ENCODE measurements around the gene ERMAP.

The ERMAP gene

DNA sequence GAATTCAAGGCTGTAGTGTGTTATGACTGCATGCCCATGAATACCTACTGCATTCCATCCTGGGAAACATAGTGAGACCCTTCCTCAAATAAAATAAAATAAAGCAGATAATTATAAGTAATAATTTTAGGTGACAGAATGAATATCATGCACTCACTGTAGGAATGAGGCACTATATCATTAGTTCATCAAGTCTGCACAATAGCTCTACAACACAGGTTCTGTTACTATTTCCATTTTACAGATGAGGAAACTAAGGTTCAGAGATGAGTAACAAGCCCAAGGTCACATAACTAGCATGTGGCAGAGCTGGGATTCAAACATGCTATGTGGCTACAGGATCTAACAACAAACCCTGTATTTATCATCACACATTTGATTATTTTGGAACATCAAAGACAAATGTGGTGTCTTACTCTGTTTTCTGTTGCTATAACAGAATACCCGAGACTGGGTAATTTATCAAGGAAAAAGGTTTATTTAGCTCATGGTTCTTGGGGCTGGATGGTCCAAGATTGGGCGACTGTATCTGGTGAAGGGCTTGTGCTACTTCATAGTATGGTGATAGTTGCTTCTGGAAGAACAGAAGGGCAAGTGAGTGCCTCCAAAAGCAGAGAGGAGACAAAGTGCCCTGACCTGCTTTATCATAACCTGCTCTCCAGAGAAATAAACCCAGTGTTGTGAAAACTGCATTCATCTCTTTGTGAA lies 24.7 kb downstream of the ERMAP start:
- H3K4me3 ChIP-seq (replicated peaks; ENCODE audit: low read depth, low read length): no peak overlapping the region
- TF ChIP-seq, protein P1, sequence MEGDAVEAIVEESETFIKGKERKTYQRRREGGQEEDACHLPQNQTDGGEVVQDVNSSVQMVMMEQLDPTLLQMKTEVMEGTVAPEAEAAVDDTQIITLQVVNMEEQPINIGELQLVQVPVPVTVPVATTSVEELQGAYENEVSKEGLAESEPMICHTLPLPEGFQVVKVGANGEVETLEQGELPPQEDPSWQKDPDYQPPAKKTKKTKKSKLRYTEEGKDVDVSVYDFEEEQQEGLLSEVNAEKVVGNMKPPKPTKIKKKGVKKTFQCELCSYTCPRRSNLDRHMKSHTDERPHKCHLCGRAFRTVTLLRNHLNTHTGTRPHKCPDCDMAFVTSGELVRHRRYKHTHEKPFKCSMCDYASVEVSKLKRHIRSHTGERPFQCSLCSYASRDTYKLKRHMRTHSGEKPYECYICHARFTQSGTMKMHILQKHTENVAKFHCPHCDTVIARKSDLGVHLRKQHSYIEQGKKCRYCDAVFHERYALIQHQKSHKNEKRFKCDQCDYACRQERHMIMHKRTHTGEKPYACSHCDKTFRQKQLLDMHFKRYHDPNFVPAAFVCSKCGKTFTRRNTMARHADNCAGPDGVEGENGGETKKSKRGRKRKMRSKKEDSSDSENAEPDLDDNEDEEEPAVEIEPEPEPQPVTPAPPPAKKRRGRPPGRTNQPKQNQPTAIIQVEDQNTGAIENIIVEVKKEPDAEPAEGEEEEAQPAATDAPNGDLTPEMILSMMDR (IDR thresholded peaks at IDR 0.05; ENCODE audit: low read length, missing control alignments): no peak
- DNase-seq (ENCODE audit: low read depth): no peak

DNA sequence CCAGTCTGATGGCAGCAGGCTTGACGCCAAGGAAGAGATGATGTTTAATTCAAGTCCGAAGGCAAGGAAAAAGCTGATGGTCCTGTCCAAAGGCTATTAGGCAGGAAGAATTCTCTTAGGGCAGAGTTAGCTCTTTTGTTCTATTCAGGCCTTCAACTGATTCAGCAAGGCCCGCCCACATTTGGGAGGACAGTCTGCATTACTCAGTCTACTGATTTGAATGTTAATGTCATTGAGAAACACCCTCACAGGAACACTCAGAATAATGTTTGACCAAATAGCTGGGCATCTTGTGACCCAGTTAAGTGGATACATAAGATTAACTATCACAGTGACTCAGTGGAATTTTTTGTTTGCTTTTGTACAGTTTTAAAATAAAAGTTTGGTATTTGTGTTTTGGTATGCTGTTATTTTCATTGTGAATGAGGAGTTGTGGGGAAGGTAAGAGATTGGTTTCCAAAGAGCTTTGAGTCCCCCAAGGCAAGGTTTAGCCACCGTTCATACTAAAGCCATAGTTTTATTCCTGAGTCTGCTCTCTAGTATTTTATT lies 27.7 kb downstream of the ERMAP start:
- peak; percentile 14 for DNase-seq (ENCODE audit: low read depth)

DNA sequence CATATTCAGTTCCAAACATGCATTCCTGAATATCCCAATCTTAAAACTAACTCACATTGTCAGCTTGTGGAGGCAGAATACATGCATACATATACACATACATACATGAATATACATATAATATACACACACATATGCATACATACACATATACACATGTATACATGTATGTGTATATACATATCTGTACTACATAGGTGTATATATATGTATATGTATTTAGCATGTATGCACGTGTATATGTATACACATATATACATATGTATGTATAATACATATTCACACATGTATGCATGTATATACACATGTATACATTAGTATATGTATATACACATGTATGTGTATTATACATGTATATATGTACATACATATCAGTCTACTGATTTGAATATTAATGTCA lies 28.3 kb downstream of the ERMAP start:
- DNase-seq (ENCODE audit: low read depth): no peak
- TF ChIP-seq, protein P1 (IDR thresholded peaks at IDR 0.05; ENCODE audit: low read length, missing control alignments): no peak
- H3K4me3 ChIP-seq (replicated peaks; ENCODE audit: low read depth, low read length): no peak overlapping the region

More for the DNA sequence above, 27.7 kb downstream of the ERMAP start:
- TF ChIP-seq, protein P1 (IDR thresholded peaks at IDR 0.05; ENCODE audit: low read length, missing control alignments): no peak
- no peak overlapping the region for H3K4me3 ChIP-seq (replicated peaks; ENCODE audit: low read depth, low read length)

DNA sequence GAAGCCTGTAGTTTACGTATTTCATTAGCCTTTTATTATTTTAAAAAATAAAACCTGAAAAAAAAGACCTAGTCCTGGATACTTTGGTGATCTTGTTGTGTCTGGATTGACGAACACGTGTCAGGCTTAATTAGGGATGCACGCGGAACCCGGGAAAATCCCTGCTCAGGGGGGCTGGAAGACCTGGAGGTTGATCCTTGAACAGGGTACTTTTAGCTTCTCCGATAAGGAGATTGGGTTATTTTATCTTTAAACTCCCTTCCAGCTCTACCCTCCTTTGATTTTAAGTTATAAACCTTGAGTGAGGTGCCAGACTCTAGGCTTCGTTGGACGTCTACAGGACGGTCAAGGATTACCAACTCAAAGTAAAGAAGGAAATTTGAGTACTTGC lies 28.9 kb downstream of the ERMAP start:
- TF ChIP-seq, protein P1 (IDR thresholded peaks at IDR 0.05; ENCODE audit: low read length, missing control alignments): no peak
- DNase-seq (ENCODE audit: low read depth): no peak
- H3K4me3 ChIP-seq (replicated peaks; ENCODE audit: low read depth, low read length): peak overlapping the region; percentile 94

DNA sequence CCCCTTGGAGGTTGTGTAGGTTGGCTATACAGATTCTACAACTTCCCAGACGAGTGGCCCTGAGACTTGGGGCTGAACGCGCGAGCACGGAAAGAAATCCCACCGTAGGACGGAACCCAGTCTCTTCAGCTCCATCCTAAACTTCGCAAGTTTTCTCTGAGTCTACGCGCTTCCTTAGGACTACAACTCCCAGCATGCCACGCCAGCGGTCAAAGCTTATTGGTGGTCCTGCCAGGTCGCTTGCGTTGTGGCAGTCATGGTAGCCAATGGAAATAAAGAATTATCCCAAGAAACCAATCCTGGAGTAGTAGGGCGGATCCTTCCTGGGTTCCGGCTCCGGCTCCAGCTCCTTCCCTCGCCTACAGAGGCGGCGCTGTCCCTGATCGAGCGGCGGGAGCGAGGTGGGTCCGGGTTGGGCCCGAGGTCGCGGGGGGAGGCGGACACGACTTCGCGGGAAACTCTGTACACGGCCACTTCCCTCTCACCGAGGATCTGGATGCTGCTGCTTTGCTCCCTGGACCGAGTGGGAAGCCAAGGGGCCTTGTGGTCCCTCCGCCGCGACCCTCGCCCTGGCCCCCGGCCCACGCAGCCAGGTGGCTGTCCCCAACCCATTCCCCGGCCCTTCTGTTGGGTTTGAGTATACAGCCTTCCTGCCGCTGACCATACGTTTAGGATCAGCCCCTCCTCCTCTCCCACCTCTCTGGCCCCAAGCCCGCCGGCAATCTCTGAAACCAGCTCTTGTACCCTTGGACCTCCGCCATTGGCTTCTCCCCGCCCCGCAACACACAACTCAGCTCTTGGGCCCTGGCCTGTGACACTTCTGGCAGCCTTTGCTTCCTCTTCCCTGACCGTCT lies 29.6 kb downstream of the ERMAP start, which contains the start of gene ZNF691:
Gene ZNF691, plus strand, starts transcription at position 357 of the 854 bp plus-strand sequence. CDS start 3,046 bp downstream, outside the sequence.
- TF ChIP-seq, protein P1 (IDR thresholded peaks at IDR 0.05; ENCODE audit: low read length, missing control alignments): peak; percentile 48
- peak within 1 kb of the TSS; percentile 94 for H3K4me3 ChIP-seq (replicated peaks; ENCODE audit: low read depth, low read length)
- peak; percentile 98 for DNase-seq (ENCODE audit: low read depth)

DNA sequence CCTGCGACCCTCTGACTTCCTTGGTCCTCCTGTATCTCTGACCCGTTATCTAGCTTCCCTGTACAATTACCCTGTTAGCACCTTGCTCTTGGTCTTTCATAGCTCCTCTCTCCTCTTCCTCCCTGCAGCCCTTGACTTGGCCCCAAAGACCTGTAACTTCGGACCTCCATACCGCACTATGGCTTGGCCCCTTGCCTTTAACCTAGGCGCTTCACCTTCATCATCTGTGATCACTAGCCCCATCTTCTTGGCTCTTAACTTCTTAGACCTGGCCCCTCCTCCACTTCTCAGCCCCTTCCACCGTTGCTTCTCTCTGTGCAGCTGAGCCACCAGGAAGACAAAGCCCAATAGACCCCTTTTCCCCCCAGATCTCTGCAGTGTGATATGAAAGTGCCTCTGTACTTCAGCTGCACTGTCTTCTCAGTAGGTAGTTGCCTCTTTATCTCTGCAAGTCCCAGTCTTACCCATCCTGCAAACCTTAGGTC lies 30.2 kb downstream of the ERMAP start:
- TF ChIP-seq, protein P1 (IDR thresholded peaks at IDR 0.05; ENCODE audit: low read length, missing control alignments): no peak
- peak overlapping the region; percentile 94 for H3K4me3 ChIP-seq (replicated peaks; ENCODE audit: low read depth, low read length)
- DNase-seq (ENCODE audit: low read depth): no peak
